HEK293T (cell line): ENCODE results near the gene GABBR2.

ENCODE experiments used
- ARNT ChIP-seq: fragments of 450-650 bp; IDR thresholded peaks from 2 replicates; pipeline ENCODE4 v1.6.1; 2017; ENCODE audit warnings: mild to moderate bottlenecking
- CTBP1 ChIP-seq: fragments of 450-650 bp; IDR thresholded peaks from 2 replicates; pipeline ENCODE4 v1.6.1; 2016; ENCODE audit warnings: borderline replicate concordance
- ELF4 ChIP-seq: fragments of 450-650 bp; IDR thresholded peaks from 2 replicates; pipeline ENCODE4 v1.6.1; 2017; ENCODE audit warnings: antibody characterized with exemption
- FOXA1 ChIP-seq: fragments of 450-650 bp; IDR thresholded peaks from 2 replicates; pipeline ENCODE4 v1.6.1; 2016; ENCODE audit warnings: mild to moderate bottlenecking
- FOXM1 ChIP-seq: fragments of 450-650 bp; IDR thresholded peaks from 2 replicates; pipeline ENCODE4 v1.6.1; 2017; ENCODE audit warnings: mild to moderate bottlenecking, borderline replicate concordance
- L3MBTL2 ChIP-seq: fragments of 450-650 bp; conservative IDR thresholded peaks from 2 replicates; pipeline ENCODE4 v1.6.1; 2016; ENCODE audit warnings: mild to moderate bottlenecking
- PKNOX1 ChIP-seq: fragments of 450-650 bp; IDR thresholded peaks from 2 replicates; pipeline ENCODE4 v1.6.1; 2016
- SP1 ChIP-seq: fragments of 450-650 bp; IDR thresholded peaks from 2 replicates; pipeline ENCODE4 v1.6.1; 2017
- SUZ12 ChIP-seq: fragments of 450-650 bp; IDR thresholded peaks from 2 replicates; pipeline ENCODE4 v1.6.1; 2016; ENCODE audit warnings: mild to moderate bottlenecking
- TARDBP ChIP-seq: fragments of 450-650 bp; IDR thresholded peaks from 2 replicates; pipeline ENCODE4 v1.6.1; 2016
- ZNF384 ChIP-seq: fragments of 450-650 bp; IDR thresholded peaks from 2 replicates; pipeline ENCODE4 v1.6.1; 2016

GRCh38 chr9:98410185-98410697 is 298.5 kb downstream of the GABBR2 start:
- TF ChIP-seq FOXA1 (no peak), L3MBTL2 (no peak), SP1 (no peak), PKNOX1 (no peak), CTBP1 (no peak), ZNF384 (no peak), SUZ12 (no peak), ELF4 (no peak), FOXM1 (no peak), TARDBP (no peak), ARNT (no peak)
